Measurements from ENCODE around the gene OR2AJ1. TPM values are rescaled to one million over a fixed set of nuclear protein-coding genes. Genes with fewer than 3 reads are reported as not detected.

OR2AJ1 gene
- total RNA-seq, 4 donors from 2014 or later = not detected

GRCh38 chr1:247913786-247914185 is 10.9 kb upstream of the OR2AJ1 start:
- WGBS, 2 donors = 77 to 88% methylated on average over 2 of the region's 2 CpGs
- Histone ChIP-seq H3K27ac (no peak overlapping the region), H3K36me3 (no peaks in the 10 kb centered on the region), H3K9me3 (no peaks in the 10 kb centered on the region), H3K27me3 (no peaks in the 10 kb centered on the region), H3K4me1 (no peaks in the 10 kb centered on the region), H3K4me3 (no peak overlapping the region)
- intact Hi-C loops (cut with DNase I) = no loop called here
- TF ChIP-seq POLR2A (IDR thresholded peaks at IDR 0.05) = no peak
- TF ChIP-seq CTCF (IDR thresholded peaks at IDR 0.05) = no peak
- no peak for DNase-seq

DNA sequence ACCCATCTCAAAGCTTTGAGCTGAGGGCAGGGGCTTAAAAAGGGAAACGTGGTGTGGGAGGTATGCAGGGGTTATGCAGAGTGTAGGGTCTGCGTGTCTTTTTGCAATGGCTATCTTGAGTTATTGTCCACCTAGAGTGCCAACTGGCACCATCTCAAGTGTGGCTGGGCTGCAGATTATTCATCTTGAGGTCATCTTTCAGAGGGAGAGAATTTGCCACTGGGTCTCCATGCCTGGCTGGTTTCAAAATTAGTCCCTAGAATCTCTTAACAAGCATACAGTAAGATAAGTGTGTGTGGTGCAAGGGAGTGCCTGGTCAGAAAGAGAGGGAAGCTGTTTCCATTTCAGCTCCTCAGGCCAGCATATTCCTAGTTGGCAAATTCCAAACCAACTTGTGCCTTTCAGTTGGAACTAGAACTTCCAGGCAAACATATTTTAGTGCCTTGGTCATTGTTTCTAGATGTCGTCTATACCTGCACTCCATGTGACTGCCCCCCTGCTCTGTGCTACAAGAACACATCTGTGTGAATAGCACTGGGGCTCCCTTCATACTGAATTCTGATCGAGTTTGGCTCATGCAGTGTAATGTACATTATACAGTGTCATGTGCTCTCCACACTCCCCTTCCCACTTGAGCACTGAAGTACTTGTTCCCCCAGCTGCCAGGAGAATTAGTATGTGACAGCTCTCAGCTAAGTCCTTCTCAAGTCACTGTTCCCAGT is 9.6 kb upstream of the OR2AJ1 start:
- no peaks in the 10 kb centered on the region for H3K36me3 ChIP-seq
- DNase-seq = no peak
- no peaks in the 10 kb centered on the region for H3K27me3 ChIP-seq
- H3K4me1 ChIP-seq = no peaks in the 10 kb centered on the region
- H3K27ac ChIP-seq = no peak overlapping the region
- intact Hi-C loops (cut with DNase I) = no loop called here
- TF ChIP-seq POLR2A (IDR thresholded peaks at IDR 0.05) (no peak), CTCF (IDR thresholded peaks at IDR 0.05) (no peak)
- no peak overlapping the region for H3K4me3 ChIP-seq
- no peaks in the 10 kb centered on the region for H3K9me3 ChIP-seq
- WGBS, 2 donors = 43 to 63% methylated on average over 4 of the region's 4 CpGs

DNA sequence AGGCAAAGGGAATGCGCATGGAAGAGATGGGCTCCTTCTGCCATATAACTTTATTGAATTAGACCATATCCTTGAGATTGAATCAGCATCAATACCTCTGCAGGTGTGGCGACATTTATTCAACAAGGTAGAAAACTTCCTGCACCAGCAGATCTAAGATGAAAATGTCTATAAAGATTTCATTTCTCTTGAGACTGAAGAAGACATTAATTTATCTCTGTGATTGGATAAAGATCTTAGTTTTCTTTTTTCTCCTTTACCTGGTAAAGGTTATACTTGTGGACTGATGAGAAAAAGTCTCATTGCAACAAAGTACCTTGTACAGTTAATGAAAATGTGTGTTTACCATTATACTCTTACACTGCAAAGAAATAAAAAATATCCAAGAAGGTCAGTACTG is 4.7 kb upstream of the OR2AJ1 start, which contains the start of gene OR2T8:
TSS of gene OR2T8 (plus strand) at position 301 of the 400 bp plus-strand sequence. CDS start 766 bp downstream, outside the sequence.
- Histone ChIP-seq H3K9me3 (no peaks in the 10 kb centered on the region), H3K27me3 (no peaks in the 10 kb centered on the region), H3K4me1 (no peaks in the 10 kb centered on the region), H3K36me3 (no peaks in the 10 kb centered on the region), H3K4me3 (no peak within 1 kb of the TSS), H3K27ac (no peak within 1 kb of the TSS)
- TF ChIP-seq CTCF (IDR thresholded peaks at IDR 0.05) (no peak), POLR2A (IDR thresholded peaks at IDR 0.05) (no peak)
- intact Hi-C loops (cut with DNase I) = no loop called here
- 47 to 69% methylated on average over 2 of the region's 2 CpGs for WGBS, 2 donors
- DNase-seq = no peak

GRCh38 chr1:247923941-247924340 is 748 bp upstream of the OR2AJ1 start:
- H3K36me3 ChIP-seq = no peaks in the 10 kb centered on the region
- no peak overlapping the region for H3K4me3 ChIP-seq
- H3K27me3 ChIP-seq = no peaks in the 10 kb centered on the region
- no peak for TF ChIP-seq CTCF (IDR thresholded peaks at IDR 0.05)
- no peak for TF ChIP-seq POLR2A (IDR thresholded peaks at IDR 0.05)
- no peaks in the 10 kb centered on the region for H3K4me1 ChIP-seq
- no peak for DNase-seq
- intact Hi-C loops (cut with DNase I) = no loop called here
- no peaks in the 10 kb centered on the region for H3K9me3 ChIP-seq
- 67 to 79% methylated on average over 3 of the region's 3 CpGs for WGBS, 2 donors
- H3K27ac ChIP-seq = no peak overlapping the region

DNA sequence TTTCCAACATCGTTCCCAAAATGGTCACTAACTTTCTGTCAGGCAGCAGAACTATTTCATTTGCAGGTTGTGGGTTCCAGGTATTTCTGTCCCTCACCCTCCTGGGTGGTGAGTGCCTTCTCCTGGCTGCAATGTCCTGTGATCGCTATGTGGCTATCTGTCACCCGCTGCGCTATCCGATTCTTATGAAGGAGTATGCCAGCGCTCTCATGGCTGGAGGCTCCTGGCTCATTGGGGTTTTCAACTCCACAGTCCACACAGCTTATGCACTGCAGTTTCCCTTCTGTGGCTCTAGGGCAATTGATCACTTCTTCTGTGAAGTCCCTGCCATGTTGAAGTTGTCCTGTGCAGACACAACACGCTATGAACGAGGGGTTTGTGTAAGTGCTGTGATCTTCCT is 9.3 kb downstream of the OR2AJ1 start:
- Histone ChIP-seq H3K4me1 (no peaks in the 10 kb centered on the region), H3K27me3 (peaks cover 0 to 7% (median 0%) of the 10 kb centered on the region in 4 donors), H3K27ac (no peak overlapping the region), H3K36me3 (no peaks in the 10 kb centered on the region), H3K9me3 (peaks cover 0 to 15% (median 6%) of the 10 kb centered on the region in 3 donors), H3K4me3 (no peak overlapping the region)
- DNase-seq = no peak
- 94 to 96% methylated on average over 8 of the region's 8 CpGs for WGBS, 2 donors
- intact Hi-C loops (cut with DNase I) = no loop called here
- TF ChIP-seq POLR2A (IDR thresholded peaks at IDR 0.05) (no peak), CTCF (IDR thresholded peaks at IDR 0.05) (no peak)

Data from esophagus squamous epithelium (tissue), 5 donors.